Liver (tissue), 9 donors: ENCODE data around the gene ELL2. TPM values are rescaled to one million over a fixed set of nuclear protein-coding genes. Genes with fewer than 3 reads are reported as not detected.

Experiments used
- DNase-seq: peaks from one replicate; pipeline ENCODE4 v3.0.0-alpha.2; 2017; ENCODE audit warnings: low spot score
- H3K27ac ChIP-seq, 2 donors: one replicate each; pipeline ENCODE4 v1.7.0; 2013; ENCODE audit warnings: inconsistent platforms in 2 of 2, low read length in 2 of 2, control low read depth in 1 of 2, low read depth in 1 of 2, mild to moderate bottlenecking in 1 of 2
- H3K27me3 ChIP-seq, 4 donors: one replicate each; pipeline versions ENCODE4 v1.6.1 to v1.7.0; 2013; ENCODE audit warnings: low read length in 3 of 4, inconsistent platforms in 1 of 4, mild to moderate bottlenecking in 1 of 4, moderate library complexity in 1 of 4; ENCODE audit not compliant: control insufficient read depth in 4 of 4, insufficient read depth in 4 of 4
- H3K36me3 ChIP-seq, 4 donors: one replicate each; pipeline versions ENCODE4 v1.6.1 to v1.7.0; 2013; ENCODE audit warnings: low read length in 3 of 4, mild to moderate bottlenecking in 3 of 4, low read depth in 1 of 4, moderate library complexity in 1 of 4; ENCODE audit not compliant: control insufficient read depth in 4 of 4, insufficient read depth in 3 of 4
- H3K4me1 ChIP-seq, 4 donors: one replicate each; pipeline versions ENCODE4 v1.6.1 to v1.7.0; 2013; ENCODE audit warnings: low read length in 3 of 4, mild to moderate bottlenecking in 3 of 4, moderate library complexity in 1 of 4; ENCODE audit not compliant: control insufficient read depth in 4 of 4, insufficient read depth in 4 of 4
- H3K4me3 ChIP-seq, 3 donors: one replicate each; pipeline versions ENCODE4 v1.6.1 to v1.7.0; 2013; ENCODE audit warnings: low read length in 3 of 3, control low read depth in 1 of 3, low read depth in 1 of 3, mild to moderate bottlenecking in 1 of 3
- H3K9ac ChIP-seq, 2 donors: one replicate each; pipeline ENCODE4 v1.7.0; 2013; ENCODE audit warnings: low read length in 2 of 2, mild to moderate bottlenecking in 2 of 2, moderate library complexity in 2 of 2, control low read depth in 1 of 2, low read depth in 1 of 2
- H3K9me3 ChIP-seq, 4 donors: one replicate each; pipeline versions ENCODE4 v1.6.1 to v1.7.0; 2013; ENCODE audit warnings: low read length in 3 of 4; ENCODE audit not compliant: control insufficient read depth in 4 of 4
- ATF3 ChIP-seq: IDR thresholded peaks from 2 replicates; pipeline ENCODE4 v1.6.1; 2016; ENCODE audit warnings: antibody characterized with exemption
- CTCF ChIP-seq: fragments of 150-350 bp; IDR thresholded peaks from 2 replicates; pipeline ENCODE4 v1.5.1; 2017; ENCODE audit warnings: improper control_type of control experiment, low read depth, low read length; ENCODE audit not compliant: missing input control
- EGR1 ChIP-seq, 2 donors: IDR thresholded peaks; 2 replicates each; pipeline ENCODE4 v1.6.1; 2016 to 2018; ENCODE audit warnings: antibody characterized with exemption in 2 of 2, low read depth in 2 of 2
- FOXA1 ChIP-seq: IDR thresholded peaks from 2 replicates; pipeline ENCODE4 v1.6.1; 2016; ENCODE audit warnings: antibody characterized with exemption
- FOXA2 ChIP-seq: IDR thresholded peaks from 2 replicates; pipeline ENCODE4 v1.6.1; 2016; ENCODE audit warnings: antibody characterized with exemption
- GABPA ChIP-seq, 2 donors: IDR thresholded peaks in 1 of 2; conservative IDR thresholded peaks in 1 of 2; 2 replicates each; pipeline ENCODE4 v1.6.1; 2016; ENCODE audit warnings: antibody characterized with exemption in 2 of 2, mild to moderate bottlenecking in 1 of 2, moderate library complexity in 1 of 2
- HNF4A ChIP-seq, 2 donors: conservative IDR thresholded peaks; 2 replicates each; pipeline ENCODE4 v1.6.1; 2016; ENCODE audit warnings: antibody characterized with exemption in 2 of 2, mild to moderate bottlenecking in 2 of 2
- HNF4G ChIP-seq: IDR thresholded peaks from 2 replicates; pipeline ENCODE4 v1.6.1; 2016; ENCODE audit warnings: antibody characterized with exemption
- JUND ChIP-seq, 2 donors: IDR thresholded peaks; 2 replicates each; pipeline ENCODE4 v1.6.1; 2016; ENCODE audit warnings: antibody characterized with exemption in 2 of 2
- MAX ChIP-seq: IDR thresholded peaks from 2 replicates; pipeline ENCODE4 v1.6.1; 2016; ENCODE audit warnings: antibody characterized with exemption
- NR2F2 ChIP-seq: IDR thresholded peaks from 2 replicates; pipeline ENCODE4 v1.6.1; 2016; ENCODE audit warnings: antibody characterized with exemption
- RAD21 ChIP-seq, 2 donors: IDR thresholded peaks; 2 replicates each; pipeline ENCODE4 v1.6.1; 2016; ENCODE audit warnings: antibody characterized with exemption in 2 of 2, mild to moderate bottlenecking in 2 of 2
- REST ChIP-seq: IDR thresholded peaks from 2 replicates; pipeline ENCODE4 v1.6.1; 2016; ENCODE audit warnings: antibody characterized with exemption, mild to moderate bottlenecking
- RXRA ChIP-seq, 2 donors: IDR thresholded peaks; 2 replicates each; pipeline ENCODE4 v1.6.1; 2017 to 2018; ENCODE audit warnings: antibody characterized with exemption in 2 of 2, mild to moderate bottlenecking in 1 of 2
- SP1 ChIP-seq: IDR thresholded peaks from 2 replicates; pipeline ENCODE4 v1.6.1; 2018; ENCODE audit warnings: antibody characterized with exemption, mild to moderate bottlenecking
- TAF1 ChIP-seq: conservative IDR thresholded peaks from 2 replicates; pipeline ENCODE4 v1.6.1; 2016; ENCODE audit warnings: antibody characterized with exemption, mild to moderate bottlenecking
- YY1 ChIP-seq: IDR thresholded peaks from 2 replicates; pipeline ENCODE4 v1.6.1; 2016; ENCODE audit warnings: antibody characterized with exemption, mild to moderate bottlenecking
- ZBTB33 ChIP-seq: IDR thresholded peaks from 2 replicates; pipeline ENCODE4 v1.6.1; 2016; ENCODE audit warnings: antibody characterized with exemption
- WGBS: extraction: QIAGEN DNeasy Blood & Tissue Kit; methylation state at CpG from one replicate; pipeline ENCODE4 v1.1.7; 2013; 5-methylcytosine and 5-hydroxymethylcytosine counted together
- polyA plus RNA-seq, 2 donors: library from polyadenylated mRNA; stranded (reverse) in 1 of 2; unstranded in 1 of 2; fragments of 200-250 nt in 1 of 2; fragments of >200 nt in 1 of 2; fragmentation: Nextera tagmentation in 1 of 2; extraction: Ambion mirVana in 1 of 2; gene quantifications; one replicate each; pipeline versions ENCODE4 v1.2.1 to v1.2.3, GENCODE V29; 2013 to 2015
- total RNA-seq, 2 donors: library from RNA; depleted of rRNA; stranded (reverse); fragments of >200 nt; gene quantifications; one replicate each; pipeline ENCODE4 v1.2.3, GENCODE V29; 2014
- donor health status: healthy.
- donor health status: healthy.
- donor health status: healthy.
- donor health status: healthy.
- donor health status: healthy.

ELL2 gene
- total and polyA plus RNA-seq, 4 donors = 21.0 to 64.5 (median 45.9) TPM

GRCh38 chr5:95863383-95863757 is 98.3 kb downstream of the ELL2 start:
- no peaks in the 10 kb centered on the region for H3K36me3 ChIP-seq
- H3K9me3 ChIP-seq = no peaks in the 10 kb centered on the region
- no peak for DNase-seq
- peaks cover 7 to 31% (median 11%) of the 10 kb centered on the region in 4 donors for H3K4me1 ChIP-seq
- peak overlapping the region; percentile 91 to 97 for H3K27ac ChIP-seq
- WGBS = 51% methylated on average over 4 of the region's 4 CpGs
- H3K4me3 ChIP-seq = no peak overlapping the region
- H3K27me3 ChIP-seq = no peaks in the 10 kb centered on the region
- TF ChIP-seq ZBTB33 = peak; percentile 39
- TF ChIP-seq HNF4G = peak; percentile 5
- no peak for TF ChIP-seq ATF3
- TF ChIP-seq RAD21 (IDR thresholded peaks at IDR 0.05) = peak; percentile 46 to 66
- peak; percentile 76 for TF ChIP-seq SP1
- peak; percentile 95 for TF ChIP-seq YY1
- peak in 1 of 2 donors; percentile 21 for TF ChIP-seq EGR1 (IDR thresholded peaks at IDR 0.05; ENCODE audit: low read depth in 2 of 2)
- TF ChIP-seq FOXA2 = peak; percentile 89
- TF ChIP-seq NR2F2 = no peak
- peak; percentile 68 for TF ChIP-seq FOXA1
- TF ChIP-seq HNF4A (conservative IDR thresholded peaks at IDR 0.05) = peak; percentile 53 to 63
- peak; percentile 54 for TF ChIP-seq MAX
- no peak for TF ChIP-seq TAF1
- peak; percentile 59 for TF ChIP-seq REST
- TF ChIP-seq RXRA (IDR thresholded peaks at IDR 0.05) = peak; percentile 75
- TF ChIP-seq GABPA (IDR thresholded peaks at IDR 0.05 in 1 of 2, conservative IDR thresholded peaks at IDR 0.05 in 1 of 2) = no peak
- peak in 1 of 2 donors; percentile 58 for TF ChIP-seq JUND (IDR thresholded peaks at IDR 0.05)
- TF ChIP-seq CTCF = no peak
- H3K9ac ChIP-seq = peak overlapping the region in 1 of 2 donors; percentile 20
